ENCODE results near the gene MYT1.
"Not testable (repeated sequence)": the region's sequence is repeated elsewhere in the genome, so short reads cannot be mapped to it uniquely, and the experiment has no call there.

MYT1 gene

GRCh38 chr20:64287264-64287590 lies 123.0 kb downstream of the MYT1 start:
- H3K4me1 Mint-ChIP-seq (ENCODE audit: low read depth); H3K9me3 Mint-ChIP-seq (ENCODE audit: low read depth); H3K27me3 Mint-ChIP-seq; H3K36me3 Mint-ChIP-seq; H3K4me3 Mint-ChIP-seq; H3K27ac Mint-ChIP-seq: not testable (repeated sequence)

Data from activated naive CD8-positive, alpha-beta T cell (primary cell).